NK-92 treated with Interleukin-12 subunit alpha and Interleukin-12 subunit beta, amount 100 ng/mL, for 24 hours (cell line): ENCODE data around the gene MRPL23.

Experiments used
- DNase-seq: peaks from one replicate; lab custom pipeline; 2025; lab: John Stamatoyannopoulos, UW

MRPL23 gene

GRCh38 chr11:1953489-1954266 lies 6.5 kb downstream of the MRPL23 start:
- DNase-seq, result no peak

- DNase-seq, result no peak
Measured at GRCh38 chr11:1958367-1958766, 11.2 kb downstream of the MRPL23 start.

- DNase-seq, result no peak
Measured at GRCh38 chr11:1959786-1960185, 12.7 kb downstream of the MRPL23 start.

GRCh38 chr11:1963864-1964263 lies 16.7 kb downstream of the MRPL23 start:
- no peak for DNase-seq

- no peak for DNase-seq
Measured at GRCh38 chr11:1964348-1964747, 17.2 kb downstream of the MRPL23 start.

- no peak for DNase-seq
Measured at GRCh38 chr11:1964955-1965354, 17.8 kb downstream of the MRPL23 start.

- DNase-seq, result no peak
Measured at GRCh38 chr11:1966531-1966930, 19.4 kb downstream of the MRPL23 start.

- no peak for DNase-seq
Measured at GRCh38 chr11:1967641-1968225, 20.6 kb downstream of the MRPL23 start.

GRCh38 chr11:1968454-1969002 lies 21.4 kb downstream of the MRPL23 start:
- DNase-seq, result no peak

GRCh38 chr11:1969035-1969434 lies 21.9 kb downstream of the MRPL23 start:
- no peak for DNase-seq

GRCh38 chr11:1969776-1970175 lies 22.6 kb downstream of the MRPL23 start:
- no peak for DNase-seq

- no peak for DNase-seq
Measured at GRCh38 chr11:1970956-1971355, 23.8 kb downstream of the MRPL23 start.

GRCh38 chr11:1975185-1975584 lies 28.1 kb downstream of the MRPL23 start:
- DNase-seq, result no peak

GRCh38 chr11:1978720-1979473 lies 31.8 kb downstream of the MRPL23 start:
- DNase-seq, result no peak

GRCh38 chr11:1979607-1980006 lies 32.5 kb downstream of the MRPL23 start:
- DNase-seq, result no peak

GRCh38 chr11:1982873-1983600 lies 35.9 kb downstream of the MRPL23 start:
- no peak for DNase-seq

GRCh38 chr11:1983601-1983961 lies 36.4 kb downstream of the MRPL23 start:
- no peak for DNase-seq

- DNase-seq, result no peak
Measured at GRCh38 chr11:1987024-1987423, 39.9 kb downstream of the MRPL23 start.

GRCh38 chr11:1988174-1988573 lies 41.0 kb downstream of the MRPL23 start:
- DNase-seq, result no peak

- DNase-seq, result no peak
Measured at GRCh38 chr11:1988667-1989317, 41.7 kb downstream of the MRPL23 start.

- no peak for DNase-seq
Measured at GRCh38 chr11:1989953-1990352, 42.8 kb downstream of the MRPL23 start.
